OCI-LY7 (cell line): ENCODE data around the gene CCDC102B.
"Not testable (repeated sequence)": the region's sequence is repeated elsewhere in the genome, so short reads cannot be mapped to it uniquely, and the experiment has no call there.

Experiments used
- CTCF ChIP-seq: fragments of 200-600 bp; sonication (generic); conservative IDR thresholded peaks from 2 replicates; pipeline ENCODE4 v1.5.1; 2014; ENCODE audit warnings: mild to moderate bottlenecking, antibody characterized with exemption, low read length, moderate library complexity, mixed read lengths
- EZH2phosphoT487 ChIP-seq: fragments of 200-600 bp; sonication (generic); IDR thresholded peaks from 2 replicates; pipeline ENCODE4 v1.6.1; 2018; ENCODE audit warnings: low read depth, borderline replicate concordance, mild to moderate bottlenecking, mixed run types, antibody characterized with exemption, low read length, moderate library complexity, mixed read lengths

- not testable (repeated sequence) for TF ChIP-seq EZH2phosphoT487, CTCF
Measured at GRCh38 chr18:68879947-68880346, 82.1 kb downstream of the CCDC102B start.
